ENCODE results near the gene UPK3BL2.
"Not testable (repeated sequence)": the region's sequence is repeated elsewhere in the genome, so short reads cannot be mapped to it uniquely, and the experiment has no call there.

The UPK3BL2 gene

DNA sequence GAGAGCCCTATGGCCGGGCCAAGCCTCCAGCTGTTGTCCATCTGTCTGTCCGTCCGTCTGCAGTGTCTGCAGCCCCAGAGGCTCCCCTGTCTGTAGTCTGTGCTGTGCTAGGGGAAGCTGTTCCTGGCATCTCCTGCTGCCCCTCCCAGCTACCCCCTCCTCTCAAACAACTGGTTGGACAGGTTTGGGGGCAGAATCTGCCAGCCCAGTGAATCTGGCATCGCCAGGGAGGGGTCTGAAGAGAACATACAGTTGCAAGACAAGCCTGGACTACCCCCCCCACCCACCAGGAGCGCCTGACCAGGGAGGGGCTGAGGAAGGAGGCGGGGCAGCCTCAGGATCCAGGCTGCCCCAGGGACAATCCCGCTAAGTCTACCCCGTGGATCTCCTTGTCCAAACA lies at the start of gene UPK3BL2:
TSS of gene UPK3BL2 (minus strand) at position 101 of the 400 bp plus-strand sequence. CDS start at position 41, 60 bp downstream.
- DNase-seq (ENCODE audit: low spot score): not testable (repeated sequence)

DNA sequence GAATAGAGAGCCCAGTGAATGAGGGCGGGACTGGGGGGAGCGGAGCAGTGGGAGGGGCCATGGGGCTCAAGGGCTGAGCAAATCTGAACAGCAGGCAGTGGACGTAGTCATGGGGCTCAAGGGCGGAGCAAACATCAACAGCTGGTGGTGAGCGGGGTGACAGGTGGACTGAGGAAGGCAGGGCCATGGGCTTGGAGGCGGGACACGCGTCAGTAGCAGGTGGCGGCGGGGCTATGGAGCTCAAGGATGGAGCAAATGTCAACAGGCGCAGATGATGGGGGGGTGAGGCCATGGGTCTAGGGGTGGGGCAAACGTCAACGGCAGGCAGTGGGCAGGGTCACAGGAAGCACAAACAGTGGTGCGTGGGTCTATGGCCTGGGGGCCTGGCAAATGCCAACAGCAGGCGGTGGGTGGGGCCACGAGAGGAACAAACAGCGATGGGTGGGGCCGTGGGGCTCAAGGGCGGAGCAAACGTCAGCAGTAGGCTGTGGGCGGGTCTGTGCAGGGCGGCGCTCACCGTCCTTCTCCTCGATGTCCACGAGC lies 49.1 kb upstream of the UPK3BL2 start:
- DNase-seq (ENCODE audit: low spot score): not testable (repeated sequence)

DNA sequence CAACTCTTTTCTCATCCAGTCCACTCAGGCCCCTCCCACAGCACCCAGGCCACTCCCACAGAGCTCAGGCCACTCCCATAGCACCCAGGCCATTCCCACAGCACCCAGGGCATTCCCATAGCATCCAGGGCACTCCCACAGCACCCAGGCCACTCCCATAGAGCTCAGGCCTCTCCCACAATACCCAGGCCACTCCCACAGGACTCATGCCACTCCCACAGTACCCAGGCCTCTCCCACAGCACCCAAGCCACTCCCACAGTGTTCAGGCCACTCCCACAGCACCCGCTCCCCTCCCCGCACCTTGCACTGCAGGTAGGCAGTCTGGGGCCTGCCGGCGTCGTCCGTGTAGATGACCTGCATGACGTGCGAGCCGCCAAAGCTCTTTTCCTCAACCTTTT lies 46.4 kb upstream of the UPK3BL2 start:
- DNase-seq (ENCODE audit: low spot score): not testable (repeated sequence)

GRCh38 chr7:102583495-102583894 lies 40.0 kb upstream of the UPK3BL2 start:
- DNase-seq (ENCODE audit: low spot score): not testable (repeated sequence)

DNA sequence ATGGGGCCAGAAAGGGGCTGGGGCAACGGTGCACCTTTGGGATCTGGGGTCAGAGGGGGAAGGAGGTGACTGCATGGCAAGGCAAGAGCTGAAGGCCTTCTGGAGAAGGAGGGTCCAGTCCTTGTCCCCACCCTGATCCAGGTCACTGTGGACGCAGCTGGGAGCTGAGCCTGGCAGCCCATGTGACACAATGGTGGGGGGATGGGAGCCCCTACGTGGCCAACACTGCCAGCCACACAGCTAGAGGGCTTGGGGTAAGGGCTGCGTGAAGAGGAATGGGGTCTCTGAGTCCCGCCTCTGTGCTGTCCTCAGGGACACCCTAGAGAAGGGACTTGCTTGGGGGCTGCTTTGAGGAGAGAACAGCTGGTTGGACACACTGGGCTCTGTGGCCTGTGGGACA lies 38.2 kb upstream of the UPK3BL2 start:
- not testable (repeated sequence) for DNase-seq (ENCODE audit: low spot score)

DNA sequence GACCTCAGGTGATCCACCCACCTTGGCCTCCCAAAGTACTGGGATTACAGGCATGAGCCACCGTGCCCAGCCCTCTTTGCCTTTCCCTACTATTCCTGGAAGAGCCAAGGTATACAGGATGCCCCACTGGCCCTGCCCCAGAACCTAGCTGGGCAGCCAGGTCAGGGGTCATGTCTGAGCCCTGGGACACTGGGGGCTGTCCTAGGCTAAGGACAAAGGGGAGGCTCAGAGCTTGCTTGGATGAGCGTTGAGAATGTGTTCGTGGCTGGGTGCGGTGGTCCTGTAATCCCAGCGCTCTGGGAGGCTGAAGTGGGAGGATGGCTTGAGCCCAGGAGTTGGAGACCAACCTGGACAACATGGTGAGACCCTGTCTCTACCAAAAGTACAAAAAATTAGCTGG lies 35.0 kb upstream of the UPK3BL2 start:
- not testable (repeated sequence) for DNase-seq (ENCODE audit: low spot score)

DNA sequence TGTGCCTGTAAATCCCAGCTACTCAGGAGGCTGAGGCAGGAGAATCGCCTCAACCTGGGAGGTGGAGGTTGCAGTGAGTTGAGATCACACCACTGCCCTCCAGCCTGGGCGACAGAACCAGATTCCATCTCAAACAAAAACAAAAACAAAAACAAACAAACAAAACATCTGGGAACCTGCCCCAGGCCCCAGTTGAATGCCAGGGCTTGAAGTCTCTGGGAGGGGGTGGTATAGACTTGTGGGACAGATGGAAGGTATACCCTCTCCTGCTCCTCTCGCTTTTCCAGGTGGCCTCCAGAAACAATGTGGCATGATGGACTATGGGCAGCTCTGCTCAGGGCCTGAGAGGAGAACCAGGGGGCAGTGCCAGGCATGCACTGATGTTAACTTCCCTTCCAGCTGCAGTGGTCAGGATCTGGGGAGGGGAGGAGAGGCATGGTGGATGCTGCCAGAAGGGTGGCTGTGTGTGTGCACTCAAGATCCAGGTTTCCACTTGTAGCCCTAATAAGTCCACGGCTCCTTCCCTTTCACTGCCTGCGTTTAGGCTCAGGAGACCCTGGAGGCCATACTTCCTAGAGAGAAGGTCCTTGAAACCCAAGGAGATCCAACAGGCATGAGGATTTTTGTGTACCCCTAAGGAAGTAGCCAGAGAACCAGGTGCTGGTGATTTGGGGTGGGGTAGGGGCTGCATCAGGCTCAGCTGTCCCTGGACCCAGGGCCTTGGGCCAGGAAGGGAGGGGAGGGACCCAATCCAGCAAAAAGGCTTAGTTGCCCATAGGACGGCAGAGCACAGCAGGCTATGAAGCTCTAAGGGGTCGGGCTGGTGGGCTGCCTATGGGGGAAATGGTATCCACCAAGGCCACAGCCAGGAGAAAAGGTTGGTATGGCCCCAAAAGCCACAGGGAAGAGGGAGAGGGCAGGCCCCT lies 34.1 kb upstream of the UPK3BL2 start:
- not testable (repeated sequence) for DNase-seq (ENCODE audit: low spot score)

- not testable (repeated sequence) for DNase-seq (ENCODE audit: low spot score)
Observed at GRCh38 chr7:102576363-102576762, 32.9 kb upstream of the UPK3BL2 start.

DNA sequence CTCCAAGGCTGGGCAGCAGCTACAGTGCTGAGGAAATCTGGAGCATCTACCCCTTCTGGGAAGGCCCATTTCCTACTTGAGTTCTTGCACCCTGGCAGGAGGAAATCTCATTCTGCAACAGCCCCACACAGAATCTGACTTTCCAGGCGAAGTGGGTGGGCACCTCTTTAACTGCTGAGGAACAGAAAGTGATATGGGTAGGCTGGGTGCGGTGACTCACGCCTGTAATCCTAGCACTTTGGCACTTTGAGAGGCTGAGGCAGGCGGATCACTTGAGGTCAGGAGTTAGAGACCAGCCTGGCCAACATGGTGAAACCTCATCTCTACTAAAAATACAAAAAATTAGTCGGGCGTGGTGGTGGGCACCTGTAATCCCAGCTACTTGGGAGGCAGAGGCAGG lies 31.1 kb upstream of the UPK3BL2 start:
- DNase-seq (ENCODE audit: low spot score): not testable (repeated sequence)

DNA sequence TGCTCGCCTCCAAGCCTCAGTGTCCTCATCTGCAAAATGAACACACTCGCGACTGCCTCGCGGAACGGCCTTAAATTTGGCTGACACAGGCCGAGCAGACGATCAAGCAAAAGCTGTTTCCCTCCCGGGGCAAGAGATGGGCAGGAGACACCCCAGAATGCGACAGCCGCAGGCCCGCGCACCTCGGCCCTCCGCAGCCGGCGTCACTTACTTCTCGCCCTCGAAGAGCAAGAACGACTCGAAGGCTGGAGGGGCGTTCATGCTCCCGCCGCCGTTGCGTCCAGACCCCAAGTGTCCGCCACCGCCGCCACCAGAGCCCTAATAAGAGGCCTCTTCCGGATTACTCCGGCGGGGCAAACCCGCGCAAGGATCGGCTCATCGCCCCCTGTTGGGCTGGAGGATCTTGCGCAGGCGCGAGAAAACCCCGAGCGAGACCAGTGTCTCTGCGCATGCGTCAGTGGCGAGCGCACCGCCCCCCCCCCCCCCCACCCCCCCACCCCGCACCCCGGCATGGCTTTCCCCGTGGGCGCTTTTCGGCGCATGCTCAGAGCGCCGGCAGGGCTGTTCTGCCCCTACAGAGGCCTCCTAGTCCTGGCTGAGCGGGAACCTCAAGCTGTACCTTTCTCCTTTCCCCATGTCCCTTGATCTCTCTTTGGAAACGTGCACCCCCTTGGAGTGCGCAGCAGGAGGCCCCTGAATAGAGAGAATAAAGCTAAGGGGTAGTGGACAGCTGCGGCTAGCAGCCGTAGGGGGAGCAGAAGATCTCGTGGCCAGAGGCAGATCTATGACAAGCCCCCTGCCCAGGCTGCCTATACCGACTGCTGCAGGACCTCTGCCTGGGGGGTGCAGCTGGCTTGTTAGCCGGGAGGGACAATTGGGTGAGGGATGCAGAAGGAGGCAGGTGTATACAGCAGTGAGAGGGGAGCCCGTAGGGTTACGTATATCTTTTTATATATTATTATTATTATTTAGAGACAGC lies 29.1 kb upstream of the UPK3BL2 start, which contains the start of gene POLR2J3:
TSS of gene POLR2J3 (minus strand) at position 323 of the 979 bp plus-strand sequence. CDS start at position 261, 62 bp downstream.
- DNase-seq (ENCODE audit: low spot score): peak; percentile 85

DNA sequence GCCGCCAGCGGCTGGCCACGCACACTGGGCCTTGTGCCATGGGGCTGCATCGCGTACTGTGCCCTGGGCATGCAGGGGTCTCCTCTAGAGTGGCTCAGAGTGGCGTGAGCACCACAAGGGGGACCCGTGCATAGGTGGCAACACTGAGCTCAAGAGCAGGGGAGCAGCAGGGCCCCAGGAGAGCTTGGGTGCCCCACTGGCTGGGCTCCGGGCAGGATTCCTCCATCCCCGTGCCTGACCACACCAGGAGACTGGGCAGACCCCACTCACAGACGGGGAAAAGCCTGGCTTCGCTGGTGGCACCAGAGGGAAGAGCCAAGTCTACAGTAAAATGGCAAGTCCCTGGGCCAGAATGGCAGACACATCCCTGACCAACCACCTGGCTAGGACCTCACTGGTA lies 25.1 kb upstream of the UPK3BL2 start:
- not testable (repeated sequence) for DNase-seq (ENCODE audit: low spot score)

DNA sequence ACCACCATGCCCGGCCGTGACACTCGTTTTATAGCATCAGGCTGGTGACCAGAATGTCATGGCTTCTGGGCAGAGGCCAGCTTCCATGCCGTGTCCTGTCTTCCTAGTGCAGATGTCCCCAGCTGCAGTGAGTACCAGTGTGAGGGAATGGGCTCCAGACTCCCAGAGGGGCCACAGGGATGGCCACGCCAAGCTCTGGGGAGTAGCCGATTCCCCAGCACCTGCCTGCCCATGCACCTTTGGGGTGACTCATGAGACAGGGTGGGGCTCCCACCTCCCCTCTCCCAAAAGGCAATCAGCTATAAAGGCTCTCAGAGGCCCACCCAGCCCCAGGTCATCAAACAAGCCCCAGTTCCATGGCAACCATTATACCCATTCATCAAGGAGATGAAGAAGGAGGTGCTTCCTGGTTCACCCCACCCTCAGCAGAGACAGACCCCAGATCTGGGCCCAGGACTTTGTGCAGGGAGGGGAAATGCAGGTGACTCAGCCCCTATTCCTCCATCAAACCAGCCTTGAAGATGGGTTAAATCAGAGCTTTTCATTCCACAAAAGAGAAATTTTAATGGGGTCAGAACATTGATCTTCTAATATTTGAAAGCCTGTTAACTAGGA lies 7.4 kb upstream of the UPK3BL2 start, which contains the start of gene SPDYE2:
TSS of gene SPDYE2 (plus strand) at position 419 of the 615 bp plus-strand sequence. CDS start 2,030 bp downstream, outside the sequence.
- not testable (repeated sequence) for DNase-seq (ENCODE audit: low spot score)

GRCh38 chr7:102546353-102546752 lies 2.9 kb upstream of the UPK3BL2 start:
- DNase-seq (ENCODE audit: low spot score): not testable (repeated sequence)

DNA sequence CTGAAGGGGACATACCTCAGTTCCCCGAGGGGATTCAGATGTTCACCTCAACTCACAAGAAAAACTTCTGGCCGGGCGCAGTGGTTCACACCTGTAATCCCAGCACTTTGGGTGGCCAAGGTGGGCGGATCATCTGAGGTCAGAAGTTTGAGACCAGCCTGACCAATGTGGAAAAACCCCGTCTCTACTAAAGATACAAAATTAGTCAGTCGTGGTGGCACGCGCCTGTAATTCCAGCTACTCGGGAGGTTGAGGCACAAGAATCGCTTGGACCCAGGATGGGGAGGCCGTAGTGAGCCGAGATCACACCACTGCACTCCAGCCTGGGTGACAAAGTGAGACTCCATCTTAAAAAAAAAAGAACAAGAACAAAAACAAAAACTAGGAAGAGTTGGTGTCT lies 1.8 kb upstream of the UPK3BL2 start:
- not testable (repeated sequence) for DNase-seq (ENCODE audit: low spot score)

DNA sequence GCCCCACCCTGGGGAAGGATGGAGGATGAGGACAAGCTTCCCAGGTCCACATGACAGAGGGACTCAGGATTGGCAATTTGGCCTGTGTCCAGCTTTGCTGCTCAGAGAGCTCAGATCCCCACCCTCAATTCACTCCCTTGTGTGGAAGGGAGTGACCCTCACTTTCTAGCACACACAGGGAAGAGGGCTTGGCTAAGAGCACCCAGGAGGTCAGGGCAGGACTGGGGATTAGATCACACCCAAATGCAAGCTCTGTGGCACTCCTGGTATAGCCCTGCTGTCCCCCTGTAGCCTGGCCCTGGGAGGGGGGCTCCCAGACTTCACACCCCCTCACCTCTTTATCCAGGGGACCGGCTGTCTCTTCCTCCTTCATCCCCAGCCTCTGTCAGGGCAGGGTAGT lies 876 bp upstream of the UPK3BL2 start:
- DNase-seq (ENCODE audit: low spot score): not testable (repeated sequence)

DNA sequence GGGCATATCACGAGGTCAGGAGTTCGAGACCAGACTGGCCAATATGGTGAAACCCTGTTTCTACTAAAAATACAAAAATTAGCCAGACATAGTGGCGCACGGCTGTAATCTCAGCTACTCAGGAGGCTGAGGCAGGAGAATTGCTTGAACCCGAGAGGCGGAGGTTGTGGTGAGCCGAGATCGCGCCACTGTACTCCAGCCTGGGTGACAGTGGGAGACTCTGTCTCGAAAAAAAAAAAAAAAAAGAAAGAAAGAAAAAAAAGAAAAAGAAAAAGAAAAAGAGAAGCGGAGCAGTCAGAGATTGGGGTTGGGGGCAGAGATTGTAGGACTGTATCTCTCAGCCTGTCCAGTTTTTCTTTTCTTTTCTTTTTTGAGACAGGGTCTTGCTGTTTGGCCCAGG lies 725 bp downstream of the UPK3BL2 start:
- DNase-seq (ENCODE audit: low spot score): not testable (repeated sequence)

DNA sequence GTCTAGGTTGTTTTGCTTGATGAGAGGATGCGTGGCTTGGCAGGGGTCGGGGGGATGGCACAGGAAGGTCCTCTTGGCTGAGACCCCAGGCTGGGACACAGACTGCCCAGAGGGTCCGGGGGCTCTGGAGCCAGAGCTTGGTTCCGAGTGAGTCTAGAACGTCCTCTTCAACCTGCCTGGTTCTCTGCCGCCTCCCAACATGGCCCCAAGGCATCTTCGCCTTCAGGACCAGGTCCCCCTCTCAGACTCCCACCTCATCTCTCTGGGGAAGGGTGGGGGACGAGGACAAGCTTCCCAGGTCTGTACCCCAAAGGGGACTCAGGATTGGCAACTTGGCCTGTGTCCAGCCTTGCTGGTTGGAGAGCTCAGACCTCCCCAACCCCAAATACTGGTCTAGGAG lies 1.4 kb downstream of the UPK3BL2 start:
- not testable (repeated sequence) for DNase-seq (ENCODE audit: low spot score)

GRCh38 chr7:102540604-102541003 lies 2.9 kb downstream of the UPK3BL2 start:
- not testable (repeated sequence) for DNase-seq (ENCODE audit: low spot score)

DNA sequence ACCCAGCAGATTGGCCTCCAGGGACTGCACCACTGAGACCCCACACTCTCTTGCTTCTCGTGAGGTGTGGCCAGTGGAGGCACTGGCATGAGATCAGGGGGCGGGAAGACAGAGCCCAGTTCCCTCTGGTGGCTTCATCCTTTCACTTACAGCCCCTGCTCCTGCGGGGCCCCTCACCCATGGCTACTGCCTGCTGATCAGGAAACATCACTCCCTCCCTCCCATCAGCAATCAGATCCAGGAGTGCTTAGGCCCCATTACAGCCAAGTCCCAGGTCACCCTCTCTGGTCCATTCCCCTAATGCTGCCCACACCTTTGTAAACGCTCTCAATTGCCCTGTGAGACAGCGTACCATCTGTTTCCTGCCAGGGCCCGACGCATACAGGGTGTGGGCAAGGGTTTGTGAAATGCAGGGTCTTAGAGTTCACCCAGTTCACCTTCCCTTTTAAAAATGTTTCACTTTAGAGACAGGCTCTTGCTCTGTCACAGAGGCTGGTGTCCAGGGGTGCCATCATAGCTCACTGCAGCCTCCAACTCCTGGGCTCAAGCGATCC lies 8.4 kb downstream of the UPK3BL2 start:
- not testable (repeated sequence) for DNase-seq (ENCODE audit: low spot score)

- DNase-seq (ENCODE audit: low spot score): not testable (repeated sequence)
Observed at GRCh38 chr7:102532127-102532526, 11.4 kb downstream of the UPK3BL2 start.

GRCh38 chr7:102531583-102531982 lies 11.9 kb downstream of the UPK3BL2 start:
- not testable (repeated sequence) for DNase-seq (ENCODE audit: low spot score)
